HG03565 (cell line): ENCODE results near the gene SPI1.

Experiments used
- ATAC-seq: cut with Tn5 transposase; IDR thresholded peaks from one replicate; pipeline ENCODE4 v1.9.1; 2021; ENCODE audit warnings: mild to moderate bottlenecking, moderate library complexity; ENCODE audit not compliant: unreplicated experiment

Gene SPI1

GRCh38 chr11:47389577-47390421 is 11.5 kb upstream of the SPI1 start:
- no peak for ATAC-seq

- ATAC-seq, result no peak
Measured at GRCh38 chr11:47388697-47389576, 10.6 kb upstream of the SPI1 start.

DNA sequence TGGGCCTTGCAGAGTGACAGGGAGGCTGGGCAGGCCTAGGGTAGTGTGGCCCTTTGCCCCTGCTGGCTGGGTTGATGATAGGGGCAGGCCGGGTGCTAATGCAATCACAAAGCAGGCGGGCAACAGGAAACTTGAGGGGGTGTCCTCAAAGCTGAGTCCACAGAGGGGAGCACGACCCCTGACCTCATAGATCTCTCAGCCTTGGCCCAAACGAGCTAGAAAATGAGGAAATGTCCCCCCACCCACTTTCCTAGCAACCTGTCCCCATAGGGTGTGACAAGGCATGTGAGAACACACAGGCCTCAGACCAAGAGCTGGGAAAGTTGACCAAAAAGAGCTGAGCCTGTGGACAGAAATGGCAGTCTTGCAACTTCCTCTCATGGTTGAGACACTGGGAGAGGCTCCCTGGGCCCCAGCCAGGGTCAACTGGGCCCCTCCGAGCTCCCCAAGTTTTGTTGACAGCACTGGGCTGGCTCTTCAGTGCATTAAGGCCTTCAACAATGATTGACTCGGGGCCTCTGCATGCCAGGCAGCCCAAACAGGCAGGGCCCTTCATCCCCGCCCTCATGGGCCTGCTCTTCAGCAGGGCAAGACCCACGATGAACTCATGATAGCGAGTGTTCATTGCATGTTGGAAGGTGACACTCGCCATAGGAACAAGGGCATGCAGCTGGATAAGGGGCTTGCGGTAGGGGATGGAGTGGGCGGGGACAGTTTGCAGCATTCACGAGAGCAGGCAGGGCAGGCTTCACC is 9.8 kb upstream of the SPI1 start:
- no peak for ATAC-seq

DNA sequence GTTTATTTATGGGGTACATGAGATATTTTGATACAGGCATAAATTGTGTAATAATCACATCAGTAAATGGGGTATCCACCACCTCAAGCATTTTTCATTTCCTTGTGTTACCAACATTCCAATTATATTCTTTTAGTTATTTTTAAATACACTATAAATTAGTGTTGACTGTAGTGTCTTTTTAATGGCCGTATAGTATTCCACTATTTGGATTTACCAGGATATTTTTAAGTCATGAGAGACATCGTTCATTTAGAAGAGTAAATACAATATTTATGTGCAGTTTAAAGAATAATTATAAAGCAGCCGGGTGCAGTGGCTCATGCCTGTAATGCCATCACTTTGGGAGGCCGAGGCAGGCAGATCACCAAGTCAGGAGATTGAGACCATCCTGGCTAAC is 6.2 kb upstream of the SPI1 start:
- ATAC-seq, result no peak

- ATAC-seq, result no peak
Measured at GRCh38 chr11:47383071-47383470, 4.7 kb upstream of the SPI1 start.

GRCh38 chr11:47380078-47380477 is 1.7 kb upstream of the SPI1 start:
- ATAC-seq, result no peak

DNA sequence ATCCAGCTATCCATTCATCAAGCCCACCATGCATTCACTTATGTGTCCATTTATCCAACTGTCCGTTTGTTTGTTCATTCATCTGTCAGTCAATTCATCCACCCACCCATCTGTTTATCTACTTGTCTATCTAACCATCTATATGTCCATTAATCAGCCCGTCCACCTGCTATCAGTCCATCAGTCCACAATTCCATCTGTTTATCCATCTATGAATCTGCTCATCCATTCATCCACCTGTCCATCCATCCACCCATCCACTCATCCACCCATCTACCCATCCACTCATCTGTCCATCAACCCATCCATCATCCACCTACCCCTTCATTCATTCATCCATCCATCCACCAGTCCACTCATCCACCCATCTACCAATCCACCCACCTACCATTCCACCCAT is 970 bp upstream of the SPI1 start:
- no peak for ATAC-seq

DNA sequence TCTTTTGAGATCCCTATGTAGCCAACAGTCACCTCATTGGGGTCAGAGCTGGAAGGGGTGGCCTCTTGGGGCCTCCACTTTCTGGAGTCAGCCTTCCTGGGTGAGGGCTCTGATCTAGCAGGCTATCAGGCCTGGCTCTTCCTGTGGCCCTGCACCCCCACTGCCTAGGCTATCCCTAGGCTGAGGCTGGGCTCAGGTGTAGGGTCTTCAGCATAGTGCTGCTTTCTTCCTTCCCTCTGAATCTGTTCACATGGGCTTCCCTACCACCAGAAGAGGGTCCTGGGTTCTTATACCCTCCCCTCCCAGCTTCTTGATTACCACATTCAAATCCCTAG is 456 bp upstream of the SPI1 start:
- ATAC-seq, result peak; percentile 5

DNA sequence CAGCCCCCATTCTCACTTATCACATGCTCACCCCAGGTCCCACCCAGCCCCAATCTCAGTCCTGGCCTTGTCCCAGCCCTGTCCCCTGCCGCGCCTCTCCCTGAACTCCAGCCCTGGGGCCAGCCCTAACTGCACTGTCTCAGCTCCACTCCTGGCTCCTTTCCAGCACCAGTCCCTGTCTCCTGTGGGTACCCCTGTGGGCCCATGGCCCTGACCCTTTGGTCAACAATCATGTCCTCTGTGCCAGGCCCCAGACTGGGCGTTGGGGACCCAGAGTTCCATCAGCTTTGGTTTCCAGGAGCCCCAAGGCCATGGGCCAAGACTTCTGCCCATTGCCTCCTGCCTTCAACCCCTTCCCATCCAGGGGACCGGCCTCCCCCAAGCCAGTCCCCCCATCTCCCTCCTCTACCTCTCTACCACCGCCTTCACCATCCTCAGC is 757 bp downstream of the SPI1 start:
- ATAC-seq, result no peak

- ATAC-seq, result no peak
Measured at GRCh38 chr11:47376525-47377371, 1.6 kb downstream of the SPI1 start.

- ATAC-seq, result no peak
Measured at GRCh38 chr11:47376107-47376524, 2.2 kb downstream of the SPI1 start.

GRCh38 chr11:47375546-47376085 is 2.7 kb downstream of the SPI1 start:
- ATAC-seq, result no peak

- no peak for ATAC-seq
Measured at GRCh38 chr11:47375020-47375419, 3.3 kb downstream of the SPI1 start.

DNA sequence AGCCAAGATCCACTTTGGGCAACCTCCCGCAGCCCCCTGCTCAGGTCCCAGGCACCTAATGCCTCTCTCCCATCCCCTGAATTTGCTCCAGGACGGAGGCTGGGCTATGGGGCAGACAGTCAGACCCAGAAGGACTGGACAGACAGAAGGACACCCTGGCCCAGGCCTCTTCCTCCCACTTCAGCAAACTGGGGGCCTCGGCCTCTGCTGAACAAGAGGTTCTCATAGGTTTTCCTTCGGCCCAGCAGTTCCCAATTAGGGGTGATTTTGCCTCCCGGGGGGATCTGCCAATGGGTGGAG is 3.7 kb downstream of the SPI1 start:
- ATAC-seq, result no peak

DNA sequence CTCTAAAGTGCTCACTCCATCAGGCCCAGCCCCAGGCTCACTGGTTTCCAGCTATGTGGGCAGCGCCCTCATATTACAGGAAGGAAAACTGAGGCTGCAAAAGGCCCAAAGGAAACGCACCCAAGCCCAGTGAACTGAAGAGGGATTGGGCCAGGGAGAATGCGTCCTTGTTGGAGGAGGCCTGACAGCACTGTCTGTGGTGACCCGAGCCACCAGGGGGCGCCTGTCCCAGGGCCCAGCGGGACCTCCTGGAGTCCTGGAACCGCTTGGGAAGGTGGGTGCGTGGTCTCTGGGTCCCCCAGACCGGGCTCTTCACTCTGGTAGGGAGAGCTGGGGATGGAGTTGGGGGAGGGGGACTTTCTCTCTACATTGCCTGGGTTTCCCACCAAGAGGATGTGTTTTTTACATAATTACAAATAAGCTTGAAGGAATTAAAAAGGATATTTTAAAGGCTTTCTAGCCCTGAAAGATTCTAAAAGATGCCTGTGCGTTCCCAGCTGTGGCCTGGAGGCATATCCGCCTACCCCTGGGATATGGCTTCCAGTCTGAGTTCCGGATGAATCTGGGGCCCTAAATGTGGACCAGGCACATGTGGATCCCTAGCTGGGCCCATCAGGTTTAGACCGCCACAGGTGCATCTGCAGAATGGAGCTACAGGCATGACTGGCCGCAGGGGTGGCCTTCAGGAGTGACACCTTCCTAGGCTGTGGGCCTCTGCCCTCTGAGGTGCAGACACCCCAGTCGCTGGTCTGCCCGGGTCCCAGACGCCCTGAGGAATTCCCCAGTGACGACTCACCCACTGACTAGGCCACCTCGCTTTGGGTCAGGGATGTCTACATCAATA is 4.2 kb downstream of the SPI1 start:
- ATAC-seq, result peak; percentile 35

- no peak for ATAC-seq
Measured at GRCh38 chr11:47372422-47372821, 5.9 kb downstream of the SPI1 start.

GRCh38 chr11:47369676-47370075 is 8.7 kb downstream of the SPI1 start:
- ATAC-seq, result no peak

DNA sequence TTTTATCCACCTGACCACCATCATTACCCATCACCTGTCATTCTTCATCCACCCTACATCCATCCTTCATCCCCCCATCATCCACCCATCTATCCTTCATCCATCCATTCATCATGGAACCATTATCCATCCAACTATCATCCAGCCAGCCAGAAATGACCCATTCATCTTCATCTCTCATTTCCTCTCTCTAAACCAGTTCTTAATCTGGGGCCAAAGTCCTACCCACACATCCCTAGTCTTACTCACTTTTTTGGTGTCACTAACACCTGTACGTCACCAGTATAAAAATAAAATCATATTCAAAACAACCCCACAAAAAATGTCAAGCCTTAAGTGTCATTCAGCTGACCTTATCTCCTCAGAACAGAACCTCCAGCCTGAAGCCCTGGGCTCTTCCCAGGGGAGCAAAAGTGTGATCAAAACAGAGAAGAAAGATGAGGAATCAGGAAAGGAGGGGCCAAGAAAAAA is 12.3 kb downstream of the SPI1 start:
- no peak for ATAC-seq

GRCh38 chr11:47361419-47361818 is 16.9 kb downstream of the SPI1 start:
- no peak for ATAC-seq
